ENCODE results near the gene NDUFB3. TPM values are rescaled to one million over a fixed set of nuclear protein-coding genes. Genes with fewer than 3 reads are reported as not detected.
"Not testable (repeated sequence)": the region's sequence is repeated elsewhere in the genome, so short reads cannot be mapped to it uniquely, and the experiment has no call there.

Gene NDUFB3
- total RNA-seq: 10 to 100 TPM; 33.0 to 59.9 (median 46.6) TPM

DNA sequence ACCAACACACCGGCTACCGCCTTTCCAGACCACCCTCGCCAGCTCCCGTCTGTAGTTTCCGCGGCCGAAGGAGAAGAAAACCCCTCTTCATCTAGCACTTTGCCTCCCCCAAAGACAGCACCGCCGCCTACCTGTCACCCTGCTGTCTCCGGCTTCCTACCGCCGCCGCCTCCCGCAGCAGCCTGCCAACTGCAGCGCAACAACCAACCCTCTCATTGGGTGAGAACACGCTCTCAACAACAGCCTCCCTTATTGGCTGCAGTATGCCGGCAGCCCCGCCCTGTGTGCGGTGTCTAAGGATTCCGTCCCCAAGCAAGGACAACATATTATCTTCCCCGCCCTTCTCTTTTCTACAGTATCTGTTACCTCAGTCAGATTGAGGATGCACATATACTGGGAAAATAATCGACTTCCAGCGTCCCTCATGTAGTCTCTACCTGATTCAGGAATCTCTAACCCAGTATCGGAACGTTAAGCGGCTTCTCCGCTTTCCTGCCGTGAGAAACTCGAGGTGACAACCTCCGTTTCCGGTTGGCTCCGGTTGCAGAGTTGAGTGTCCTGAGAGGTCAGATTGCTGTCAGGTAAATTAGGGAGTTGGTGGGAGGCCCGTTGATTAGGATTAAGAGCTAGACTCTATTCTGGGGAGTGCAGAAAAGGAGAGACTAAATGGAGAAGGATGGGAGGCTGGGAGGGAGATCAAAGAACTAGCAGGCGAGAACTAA lies at the start of gene NDUFB3, which contains the start of gene HYCC2:
Gene NDUFB3, plus strand, starts transcription at position 523 of the 722 bp plus-strand sequence. CDS start 6,882 bp downstream, outside the sequence.
Gene HYCC2, minus strand, starts transcription at position 193 of the 722 bp plus-strand sequence. CDS start 47,662 bp downstream, outside the sequence.
- TF ChIP-seq POLR2AphosphoS5 (IDR thresholded peaks at IDR 0.05) (peak; percentile 86), EP300 (IDR thresholded peaks at IDR 0.05) (no peak), POLR2A (IDR thresholded peaks at IDR 0.05) (peak; percentile 26 to 49), CTCF (IDR thresholded peaks at IDR 0.05) (peak in 3 of 4 experiments; percentile 37 to 61 (median 43))
- ATAC-seq: peak; percentile 100
- Histone ChIP-seq H3K27me3 (no peaks in the 10 kb centered on the region), H3K9me3 (no peaks in the 10 kb centered on the region), H3K4me3 (peak within 1 kb of the TSS; percentile 90 to 91), H3K27ac (peak within 1 kb of the TSS; percentile 72 to 95 (median 90)), H3K36me3 (no peaks in the 10 kb centered on the region), H3K4me1 (peaks cover 4 to 74% (median 34%) of the 10 kb centered on the region in 3 donors)
- 0 to 1% methylated on average over 8 to 27 of the region's 34 CpGs for WGBS, 2 donors (ENCODE audit: low coverage in 1 of 2)

DNA sequence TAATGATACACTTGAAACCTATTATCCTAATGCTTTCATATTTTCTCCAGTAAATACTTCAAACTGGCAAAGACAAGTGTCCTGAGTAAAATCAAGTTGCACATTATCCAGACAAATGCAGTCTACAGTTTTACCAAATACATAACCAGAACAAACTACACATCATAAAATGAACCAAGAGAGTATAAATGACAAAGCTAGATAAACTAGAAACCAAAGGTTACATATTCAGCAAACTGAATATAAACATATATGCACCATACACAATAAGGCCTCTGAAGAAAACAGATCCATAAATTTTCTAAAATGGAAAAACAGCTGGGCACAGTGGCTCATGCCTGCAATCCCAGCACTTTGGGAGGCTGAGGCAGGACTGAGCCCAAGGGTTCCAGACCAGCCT lies 47.3 kb upstream of the NDUFB3 start:
- Histone ChIP-seq H3K27me3 (no peaks in the 10 kb centered on the region), H3K4me3 (no peak overlapping the region), H3K4me1 (no peaks in the 10 kb centered on the region), H3K9me3 (no peaks in the 10 kb centered on the region), H3K36me3 (peaks cover 3 to 43% of the 10 kb centered on the region in 2 donors), H3K27ac (no peak overlapping the region)
- no peak for ATAC-seq
- TF ChIP-seq POLR2A (IDR thresholded peaks at IDR 0.05) (no peak), EP300 (IDR thresholded peaks at IDR 0.05) (no peak), CTCF (IDR thresholded peaks at IDR 0.05) (no peak), POLR2AphosphoS5 (IDR thresholded peaks at IDR 0.05) (no peak)

DNA sequence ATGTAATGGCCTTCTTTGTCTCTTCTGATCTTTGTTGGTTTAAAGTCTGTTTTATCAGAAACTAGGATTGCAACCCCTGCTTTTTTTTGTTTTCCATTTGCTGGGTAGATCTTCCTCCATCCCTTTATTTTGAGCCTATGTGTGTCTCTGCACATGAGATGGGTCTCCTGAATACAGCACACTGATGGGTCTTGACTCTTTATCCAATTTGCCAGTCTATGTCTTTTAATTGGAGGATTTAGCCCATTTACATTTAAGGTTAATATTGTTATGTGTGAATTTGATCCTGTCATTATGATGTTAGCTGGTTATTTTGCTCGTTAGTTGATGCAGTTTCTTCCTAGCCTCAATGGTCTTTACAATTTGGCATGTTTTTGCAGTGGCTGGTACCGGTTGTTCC lies 37.4 kb upstream of the NDUFB3 start:
- not testable (repeated sequence) for H3K4me1 ChIP-seq, ATAC-seq, H3K36me3 ChIP-seq, H3K27ac ChIP-seq, H3K4me3 ChIP-seq, H3K27me3 ChIP-seq, H3K9me3 ChIP-seq
- 80% methylated on average over 1 of the region's 2 CpGs; no CpG with 5 or more reads in 1 of the 2 donors for WGBS, 2 donors (ENCODE audit: low coverage in 1 of 2)

- ATAC-seq, H3K4me3 ChIP-seq, H3K36me3 ChIP-seq, H3K9me3 ChIP-seq, H3K27ac ChIP-seq, H3K4me1 ChIP-seq, H3K27me3 ChIP-seq: not testable (repeated sequence)
- 80 to 100% methylated on average over 1 to 4 of the region's 4 CpGs for WGBS, 2 donors (ENCODE audit: low coverage in 1 of 2)
These were observed 33.4 kb upstream of the NDUFB3 start for GRCh38 chr2:201038361-201038760.

DNA sequence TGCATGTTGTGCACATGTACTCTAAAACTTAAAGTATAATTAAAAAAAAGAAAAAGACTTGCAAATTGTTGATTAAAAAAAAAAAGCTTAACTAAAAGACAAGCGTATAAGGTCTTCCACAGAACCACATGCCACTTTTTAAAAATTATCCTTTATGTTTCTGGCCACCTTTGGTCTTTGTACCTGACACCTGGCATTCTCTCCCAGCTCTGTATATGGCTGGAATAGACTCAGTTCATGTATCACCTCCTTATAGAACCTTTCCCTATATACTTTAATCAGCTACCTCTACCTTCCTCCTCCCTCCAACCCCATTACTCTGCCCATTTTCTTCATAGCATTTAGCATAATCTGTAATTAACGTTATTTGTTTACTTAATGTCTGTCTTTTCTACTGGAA lies 32.9 kb upstream of the NDUFB3 start:
- no peaks in the 10 kb centered on the region for H3K4me1 ChIP-seq
- 92 to 96% methylated on average over 2 of the region's 2 CpGs for WGBS, 2 donors (ENCODE audit: low coverage in 1 of 2)
- no peak overlapping the region for H3K4me3 ChIP-seq
- H3K36me3 ChIP-seq: peaks cover 0 to 9% of the 10 kb centered on the region in 2 donors
- ATAC-seq: no peak
- TF ChIP-seq EP300 (IDR thresholded peaks at IDR 0.05): no peak
- no peak for TF ChIP-seq POLR2AphosphoS5 (IDR thresholded peaks at IDR 0.05)
- no peak for TF ChIP-seq POLR2A (IDR thresholded peaks at IDR 0.05)
- TF ChIP-seq CTCF (IDR thresholded peaks at IDR 0.05): no peak
- no peak overlapping the region for H3K27ac ChIP-seq
- H3K27me3 ChIP-seq: no peaks in the 10 kb centered on the region
- H3K9me3 ChIP-seq: no peaks in the 10 kb centered on the region

Data from gastroesophageal sphincter (tissue), 4 donors.